Right atrium auricular region (tissue), 2 donors: ENCODE data around the gene ARNT2. TPM values are rescaled to one million over a fixed set of nuclear protein-coding genes. Genes with fewer than 3 reads are reported as not detected.

Experiments used
- DNase-seq: peaks from one replicate; pipeline ENCODE4 v3.0.0-alpha.2; 2019; ENCODE audit warnings: low spot score
- H3K27ac ChIP-seq, 2 donors: fragments of 200-600 bp; sonication (generic); 1 replicate in 1 of 2; 2 replicates in 1 of 2; pipeline ENCODE4 v1.5.1; 2016 to 2019
- H3K27me3 ChIP-seq, 2 donors: fragments of 200-600 bp; sonication (generic); one replicate each; pipeline versions ENCODE4 v1.5.1 to v1.6.0; 2017 to 2019
- H3K36me3 ChIP-seq: fragments of 200-600 bp; sonication (generic); one replicate; pipeline ENCODE4 v1.5.1; 2016
- H3K4me1 ChIP-seq, 2 donors: fragments of 200-600 bp; sonication (generic); one replicate each; pipeline versions ENCODE4 v1.5.1 to v1.6.0; 2017 to 2019
- H3K4me3 ChIP-seq, 2 donors: fragments of 200-600 bp; sonication (generic); 1 replicate in 1 of 2; 2 replicates in 1 of 2; pipeline ENCODE4 v1.5.1; 2017 to 2019; ENCODE audit warnings: mild to moderate bottlenecking in 1 of 2, moderate library complexity in 1 of 2
- H3K9me3 ChIP-seq, 2 donors: fragments of 200-600 bp; sonication (generic); one replicate each; pipeline ENCODE4 v1.5.1; 2019
- total RNA-seq, 2 donors: library from RNA; depleted of rRNA; stranded (reverse); fragments of >200 nt; gene quantifications; one replicate each; pipeline ENCODE4 v1.1.0, GENCODE V29; 2016
- TF ChIP-seq, protein P1 (sequence below), 2 donors: fragments of 200-600 bp; sonication (generic); IDR thresholded peaks; one replicate each; pipeline ENCODE4 v1.5.1; 2019; ENCODE audit warnings: antibody characterized with exemption in 2 of 2

ARNT2 gene
- total RNA-seq, 2 donors from 2014 or later, result 4.8 to 8.4 TPM

DNA sequence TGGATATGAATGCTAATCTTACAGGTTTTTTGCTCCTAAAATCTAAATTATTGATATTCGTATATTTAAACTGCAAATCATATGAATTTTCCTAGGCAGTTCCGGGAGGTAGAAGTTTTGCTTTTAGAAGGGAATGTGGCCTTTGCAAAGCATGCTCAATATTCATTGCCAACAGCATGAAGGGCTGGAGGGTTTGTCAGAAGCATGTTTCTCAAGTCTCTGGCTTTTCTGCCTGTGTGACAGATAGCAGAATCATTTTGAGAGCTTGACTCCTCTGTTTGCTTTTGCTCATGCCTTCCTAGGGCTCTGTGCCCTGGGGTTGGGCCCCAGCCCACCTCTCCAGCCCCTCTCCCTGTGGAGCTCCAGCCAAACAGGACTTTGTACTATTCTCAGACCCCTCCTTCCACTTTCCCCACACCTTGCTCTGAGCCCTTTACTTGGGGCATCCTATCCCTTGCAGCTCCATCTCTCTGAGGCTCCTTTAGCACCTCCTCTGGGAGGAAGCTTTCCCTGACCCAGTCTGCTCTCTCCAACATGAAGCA, 91.3 kb downstream of the ARNT2 start:
- TF ChIP-seq, protein P1, sequence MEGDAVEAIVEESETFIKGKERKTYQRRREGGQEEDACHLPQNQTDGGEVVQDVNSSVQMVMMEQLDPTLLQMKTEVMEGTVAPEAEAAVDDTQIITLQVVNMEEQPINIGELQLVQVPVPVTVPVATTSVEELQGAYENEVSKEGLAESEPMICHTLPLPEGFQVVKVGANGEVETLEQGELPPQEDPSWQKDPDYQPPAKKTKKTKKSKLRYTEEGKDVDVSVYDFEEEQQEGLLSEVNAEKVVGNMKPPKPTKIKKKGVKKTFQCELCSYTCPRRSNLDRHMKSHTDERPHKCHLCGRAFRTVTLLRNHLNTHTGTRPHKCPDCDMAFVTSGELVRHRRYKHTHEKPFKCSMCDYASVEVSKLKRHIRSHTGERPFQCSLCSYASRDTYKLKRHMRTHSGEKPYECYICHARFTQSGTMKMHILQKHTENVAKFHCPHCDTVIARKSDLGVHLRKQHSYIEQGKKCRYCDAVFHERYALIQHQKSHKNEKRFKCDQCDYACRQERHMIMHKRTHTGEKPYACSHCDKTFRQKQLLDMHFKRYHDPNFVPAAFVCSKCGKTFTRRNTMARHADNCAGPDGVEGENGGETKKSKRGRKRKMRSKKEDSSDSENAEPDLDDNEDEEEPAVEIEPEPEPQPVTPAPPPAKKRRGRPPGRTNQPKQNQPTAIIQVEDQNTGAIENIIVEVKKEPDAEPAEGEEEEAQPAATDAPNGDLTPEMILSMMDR (IDR thresholded peaks at IDR 0.05), result no peak
- no peak overlapping the region for H3K27ac ChIP-seq

DNA sequence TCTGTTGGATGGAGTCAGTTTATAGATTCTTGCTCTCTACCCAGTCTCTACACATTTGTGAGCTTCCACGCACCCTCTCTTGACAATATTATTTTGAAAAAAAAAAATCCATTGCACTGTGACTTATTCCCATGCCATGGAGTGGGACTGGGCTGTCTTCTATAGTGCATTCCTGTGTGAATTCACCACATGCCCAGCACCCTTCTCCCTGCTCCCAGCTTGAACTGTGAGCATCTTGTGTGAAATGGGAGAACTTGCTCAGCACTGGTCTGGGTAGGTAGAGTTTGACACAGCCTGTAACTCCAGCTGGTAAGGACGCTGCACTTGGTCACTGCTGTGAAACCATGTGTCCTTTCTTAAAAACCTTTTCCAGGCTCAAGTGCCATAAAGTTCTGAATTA, 91.9 kb downstream of the ARNT2 start:
- Histone ChIP-seq H3K4me3 (no peak overlapping the region), H3K9me3 (no peaks in the 10 kb centered on the region), H3K36me3 (no peaks in the 10 kb centered on the region), H3K4me1 (no peaks in the 10 kb centered on the region), H3K27me3 (no peaks in the 10 kb centered on the region), H3K27ac (no peak overlapping the region)
- TF ChIP-seq, protein P1 (IDR thresholded peaks at IDR 0.05), result no peak
- no peak for DNase-seq

More for the DNA sequence above, 91.3 kb downstream of the ARNT2 start:
- Histone ChIP-seq H3K4me3 (no peak overlapping the region), H3K27me3 (no peaks in the 10 kb centered on the region), H3K36me3 (no peaks in the 10 kb centered on the region), H3K4me1 (no peaks in the 10 kb centered on the region), H3K9me3 (no peaks in the 10 kb centered on the region)
- DNase-seq, result no peak

DNA sequence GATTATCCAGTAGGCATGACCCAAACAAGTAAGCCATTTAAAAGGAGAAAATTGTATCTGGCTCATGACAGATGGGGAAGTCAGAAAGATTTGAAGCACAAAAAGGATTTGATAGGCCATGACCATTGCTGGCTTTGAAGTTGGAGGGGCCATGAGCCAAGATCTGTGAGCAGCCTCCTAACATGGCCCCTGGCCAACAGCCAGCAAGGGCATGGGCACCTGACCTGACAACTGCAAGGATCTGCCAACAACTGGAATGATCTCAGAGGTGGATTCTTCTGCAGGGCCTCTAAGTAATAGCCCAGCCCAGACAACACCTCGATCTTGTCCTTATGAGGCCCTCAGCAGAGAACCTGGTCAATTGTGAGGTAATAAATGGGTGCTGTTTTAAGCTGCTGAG, 93.0 kb downstream of the ARNT2 start:
- DNase-seq, result no peak
- no peaks in the 10 kb centered on the region for H3K4me1 ChIP-seq
- no peaks in the 10 kb centered on the region for H3K9me3 ChIP-seq
- H3K27ac ChIP-seq, result no peak overlapping the region
- no peaks in the 10 kb centered on the region for H3K27me3 ChIP-seq
- H3K36me3 ChIP-seq, result no peaks in the 10 kb centered on the region
- TF ChIP-seq, protein P1 (IDR thresholded peaks at IDR 0.05), result no peak
- no peak overlapping the region for H3K4me3 ChIP-seq

DNA sequence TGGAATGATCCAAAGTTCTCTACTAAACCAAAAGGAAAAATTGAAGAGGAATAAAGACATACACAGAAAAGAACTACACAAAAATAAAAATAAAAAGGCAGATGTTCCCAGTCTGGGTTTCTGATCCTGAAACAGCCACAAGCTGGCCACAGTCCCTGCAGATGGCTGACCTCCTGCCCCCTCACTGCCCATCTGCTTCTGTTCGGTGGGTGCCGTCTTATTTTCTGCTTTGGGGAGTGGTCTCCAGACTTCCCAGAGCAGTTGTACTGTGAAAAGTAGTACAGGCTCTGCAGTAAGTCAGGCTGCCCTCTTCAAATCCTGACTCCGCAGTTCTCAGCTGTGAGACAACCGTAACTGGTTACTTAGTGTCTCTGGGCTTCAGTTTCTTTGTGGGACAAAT, 94.5 kb downstream of the ARNT2 start:
- TF ChIP-seq, protein P1 (IDR thresholded peaks at IDR 0.05), result no peak
- Histone ChIP-seq H3K27ac (no peak overlapping the region), H3K9me3 (no peaks in the 10 kb centered on the region), H3K36me3 (no peaks in the 10 kb centered on the region), H3K4me1 (peaks cover 0 to 14% of the 10 kb centered on the region in 2 donors), H3K4me3 (no peak overlapping the region), H3K27me3 (no peaks in the 10 kb centered on the region)
- DNase-seq, result no peak

DNA sequence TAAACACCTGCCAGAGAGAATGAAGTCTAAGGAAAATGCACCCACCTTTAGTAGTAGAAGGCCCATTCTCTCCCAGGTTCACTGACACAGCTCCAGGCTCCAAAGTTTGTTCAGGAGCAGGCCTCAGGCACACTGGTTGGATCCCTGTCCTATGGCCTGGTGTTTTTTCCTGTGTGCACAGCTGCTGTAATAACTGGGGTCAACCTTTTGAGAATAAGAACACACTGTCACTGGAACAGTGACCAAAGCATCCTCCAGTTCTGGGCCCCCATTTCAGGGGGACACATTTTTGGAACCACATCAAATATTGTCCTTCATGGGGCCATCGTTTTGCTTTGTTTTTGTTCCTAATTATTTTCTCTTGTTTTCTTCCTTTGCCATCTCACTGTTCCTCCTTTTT, 95.8 kb downstream of the ARNT2 start:
- no peak for DNase-seq
- H3K4me3 ChIP-seq, result no peak overlapping the region
- H3K9me3 ChIP-seq, result peaks cover 0 to 4% of the 10 kb centered on the region in 2 donors
- H3K27me3 ChIP-seq, result no peaks in the 10 kb centered on the region
- no peaks in the 10 kb centered on the region for H3K36me3 ChIP-seq
- H3K4me1 ChIP-seq, result peaks cover 0 to 16% of the 10 kb centered on the region in 2 donors
- TF ChIP-seq, protein P1 (IDR thresholded peaks at IDR 0.05), result no peak
- H3K27ac ChIP-seq, result no peak overlapping the region

DNA sequence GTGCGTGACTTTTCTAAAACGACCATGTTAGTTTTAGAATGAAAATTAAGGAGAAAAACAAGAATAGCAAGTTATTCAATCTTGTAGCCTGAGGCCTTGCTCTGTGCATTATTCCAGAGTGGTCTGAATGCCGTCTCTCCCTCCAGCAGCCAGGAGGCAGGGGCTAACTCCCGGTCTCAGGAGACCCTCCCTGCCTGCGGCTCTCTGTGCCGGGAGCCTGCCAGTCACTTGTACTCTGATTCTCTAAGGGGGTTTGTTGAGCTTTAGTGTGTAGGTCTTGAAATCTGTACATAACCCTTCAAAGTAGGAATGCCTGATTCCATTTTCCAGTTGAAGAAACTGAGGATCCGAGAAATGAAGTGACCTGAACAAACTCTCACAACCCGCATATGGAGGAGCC, 97.3 kb downstream of the ARNT2 start:
- Histone ChIP-seq H3K27me3 (no peaks in the 10 kb centered on the region), H3K27ac (no peak overlapping the region), H3K4me1 (peaks cover 0 to 16% of the 10 kb centered on the region in 2 donors), H3K4me3 (no peak overlapping the region), H3K9me3 (peaks cover 0 to 5% of the 10 kb centered on the region in 2 donors), H3K36me3 (no peaks in the 10 kb centered on the region)
- TF ChIP-seq, protein P1 (IDR thresholded peaks at IDR 0.05), result no peak
- no peak for DNase-seq
